Activated gamma-delta T cell (primary cell): ENCODE data around the gene LTBP1.
"Not testable (repeated sequence)": the region's sequence is repeated elsewhere in the genome, so short reads cannot be mapped to it uniquely, and the experiment has no call there.

ENCODE experiments used
- DNase-seq: peaks from one replicate; lab custom pipeline; 2025; lab: John Stamatoyannopoulos, UW
- total RNA-seq, 2 donors: gene quantifications; one replicate each; lab custom pipeline; 2026; lab: John Stamatoyannopoulos, UW

LTBP1 gene
- 0.31 to 1.0 reads per million in 2 donors for total RNA-seq

GRCh38 chr2:32946314-32947075, at the start of gene LTBP1:
LTBP1 (plus strand) TSS chr2:32946953; CDS start chr2:32947325, 372 bp downstream.
- peak; percentile 14 for DNase-seq

- no peak for DNase-seq
These were observed 46.3 kb upstream of the LTBP1 start for GRCh38 chr2:32900246-32900973.

GRCh38 chr2:32901313-32901712, 45.4 kb upstream of the LTBP1 start:
- no peak for DNase-seq

GRCh38 chr2:32902174-32902573, 44.6 kb upstream of the LTBP1 start:
- no peak for DNase-seq

GRCh38 chr2:32902986-32903385, 43.8 kb upstream of the LTBP1 start:
- DNase-seq: no peak

- no peak for DNase-seq
These were observed 42.7 kb upstream of the LTBP1 start for GRCh38 chr2:32904074-32904473.

GRCh38 chr2:32904751-32905150, 42.0 kb upstream of the LTBP1 start:
- no peak for DNase-seq

GRCh38 chr2:32905270-32905669, 41.5 kb upstream of the LTBP1 start:
- DNase-seq: no peak

GRCh38 chr2:32910883-32911598, 35.7 kb upstream of the LTBP1 start:
- DNase-seq: no peak

- DNase-seq: no peak
These were observed 31.1 kb upstream of the LTBP1 start for GRCh38 chr2:32915694-32916093.

- no peak for DNase-seq
These were observed 28.0 kb upstream of the LTBP1 start for GRCh38 chr2:32918774-32919173.

GRCh38 chr2:32919901-32920300, 26.9 kb upstream of the LTBP1 start:
- DNase-seq: not testable (repeated sequence)

GRCh38 chr2:32921486-32921885, 25.3 kb upstream of the LTBP1 start:
- not testable (repeated sequence) for DNase-seq

GRCh38 chr2:32922501-32922900, 24.3 kb upstream of the LTBP1 start:
- DNase-seq: no peak

- DNase-seq: no peak
These were observed 23.6 kb upstream of the LTBP1 start for GRCh38 chr2:32923109-32923508.

- DNase-seq: no peak
These were observed 21.4 kb upstream of the LTBP1 start for GRCh38 chr2:32925283-32925815.

GRCh38 chr2:32925976-32926707, 20.6 kb upstream of the LTBP1 start:
- DNase-seq: no peak

GRCh38 chr2:32926708-32927084, 20.1 kb upstream of the LTBP1 start:
- no peak for DNase-seq

GRCh38 chr2:32930436-32930835, 16.3 kb upstream of the LTBP1 start:
- DNase-seq: no peak

- no peak for DNase-seq
These were observed 15.2 kb upstream of the LTBP1 start for GRCh38 chr2:32931519-32931918.

- DNase-seq: no peak
These were observed 14.6 kb upstream of the LTBP1 start for GRCh38 chr2:32931945-32932709.
